NK-92 treated with Interleukin-12 subunit alpha and Interleukin-12 subunit beta, amount 100 ng/mL, for 24 hours (cell line): Measurements from ENCODE around the gene CEP164.
"Not testable (repeated sequence)": the region's sequence is repeated elsewhere in the genome, so short reads cannot be mapped to it uniquely, and the experiment has no call there.

Experiments
- DNase-seq: peaks from one replicate; lab custom pipeline; 2025; lab: John Stamatoyannopoulos, UW

The CEP164 gene

DNA sequence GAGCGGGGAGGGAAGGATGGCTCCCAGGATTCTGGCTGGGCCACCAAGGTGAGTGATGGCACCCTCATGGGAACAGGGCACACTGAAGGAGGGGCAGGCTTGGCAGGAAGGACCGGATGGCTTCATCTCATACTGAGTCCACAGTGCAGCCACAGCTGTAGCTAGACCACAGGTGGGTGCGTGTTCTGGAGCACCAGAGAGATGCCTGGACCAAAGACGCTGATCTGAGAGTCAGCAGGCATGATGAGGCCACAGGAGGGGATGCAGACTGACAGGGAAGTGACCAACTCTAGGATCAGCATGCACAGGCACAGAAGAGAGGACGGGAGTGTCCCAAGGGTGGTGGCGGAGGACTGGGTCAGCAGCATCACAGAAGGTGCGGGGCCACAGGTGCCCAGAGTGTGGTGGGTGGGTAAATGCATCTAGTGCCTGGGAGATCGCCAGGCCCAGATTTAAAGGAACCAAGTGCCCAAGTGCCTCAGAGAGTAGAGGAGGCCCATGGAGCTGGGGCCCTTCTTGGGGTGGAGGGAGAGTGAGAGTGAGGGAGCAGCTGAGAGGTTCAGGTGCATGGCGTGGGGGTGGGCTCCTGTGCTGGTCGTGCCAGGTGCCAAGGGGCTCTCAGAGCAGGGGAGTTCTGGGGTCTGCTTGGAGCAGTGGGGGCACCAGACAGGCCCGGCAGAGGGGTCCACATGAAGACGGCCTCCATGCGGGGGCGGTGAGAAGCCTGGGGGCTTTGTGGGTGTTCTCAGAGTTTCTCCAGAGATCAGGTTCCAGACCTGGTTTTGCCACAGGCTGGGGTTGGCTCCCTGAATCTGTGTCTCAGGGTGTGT lies 113.7 kb downstream of the CEP164 start:
- DNase-seq = no peak

DNA sequence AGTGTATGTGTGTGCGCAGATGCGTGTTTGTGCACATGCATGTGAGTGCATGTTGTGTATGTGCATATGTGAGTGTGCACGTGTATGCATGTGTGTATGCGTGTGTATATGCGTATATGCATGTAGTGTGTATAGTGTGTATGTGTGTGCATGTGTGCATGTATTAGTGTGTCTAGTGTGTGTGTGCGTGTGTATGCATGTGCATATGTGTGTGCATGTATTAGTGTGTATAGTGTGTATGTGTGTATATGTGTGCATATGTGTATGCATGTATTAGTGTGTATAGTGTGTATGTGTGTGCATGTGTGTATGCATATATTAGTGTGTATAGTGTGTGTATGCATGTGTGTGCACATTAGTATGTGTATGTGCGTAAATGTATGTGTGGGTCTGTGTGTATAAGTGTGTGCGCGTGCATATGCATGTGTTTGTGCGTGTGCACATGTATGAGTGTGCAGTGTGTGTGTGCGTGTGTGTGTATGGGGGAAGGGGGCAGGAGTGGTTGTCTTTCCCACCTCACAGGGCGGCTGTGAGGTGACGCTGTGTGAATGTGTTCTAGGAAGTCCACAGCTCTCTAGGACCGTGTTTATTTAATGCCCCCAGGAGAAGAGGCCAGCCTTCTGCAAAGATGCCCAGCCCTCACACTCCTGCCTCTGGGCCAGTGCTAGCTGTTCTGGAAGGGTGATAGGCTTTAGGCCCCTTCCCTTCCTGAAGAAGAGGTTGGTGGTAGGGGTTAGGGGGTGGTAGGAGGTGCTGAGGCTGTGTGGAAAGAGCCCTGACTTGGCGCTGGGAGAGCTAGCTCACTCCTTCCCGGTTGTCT lies 114.6 kb downstream of the CEP164 start:
- DNase-seq = no peak

DNA sequence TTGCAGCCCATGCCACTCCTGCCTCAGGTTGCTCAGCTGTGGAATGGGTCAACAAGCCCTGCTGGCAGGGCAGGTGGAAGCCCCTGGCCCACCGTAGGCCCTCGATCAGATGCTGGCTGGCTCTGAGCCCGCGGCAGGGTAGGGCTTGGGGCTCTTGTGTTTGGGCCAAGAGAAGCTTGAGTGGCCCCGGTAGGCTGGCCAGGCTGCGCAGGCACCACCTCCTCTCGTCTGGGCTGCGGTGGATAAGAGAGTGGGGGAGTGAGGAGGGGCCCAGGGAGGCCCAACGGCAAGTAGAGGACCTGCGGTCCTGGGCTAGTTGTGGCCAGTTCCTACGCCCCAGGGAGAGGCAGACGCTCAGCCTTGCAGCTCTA lies 115.2 kb downstream of the CEP164 start:
- no peak for DNase-seq

DNA sequence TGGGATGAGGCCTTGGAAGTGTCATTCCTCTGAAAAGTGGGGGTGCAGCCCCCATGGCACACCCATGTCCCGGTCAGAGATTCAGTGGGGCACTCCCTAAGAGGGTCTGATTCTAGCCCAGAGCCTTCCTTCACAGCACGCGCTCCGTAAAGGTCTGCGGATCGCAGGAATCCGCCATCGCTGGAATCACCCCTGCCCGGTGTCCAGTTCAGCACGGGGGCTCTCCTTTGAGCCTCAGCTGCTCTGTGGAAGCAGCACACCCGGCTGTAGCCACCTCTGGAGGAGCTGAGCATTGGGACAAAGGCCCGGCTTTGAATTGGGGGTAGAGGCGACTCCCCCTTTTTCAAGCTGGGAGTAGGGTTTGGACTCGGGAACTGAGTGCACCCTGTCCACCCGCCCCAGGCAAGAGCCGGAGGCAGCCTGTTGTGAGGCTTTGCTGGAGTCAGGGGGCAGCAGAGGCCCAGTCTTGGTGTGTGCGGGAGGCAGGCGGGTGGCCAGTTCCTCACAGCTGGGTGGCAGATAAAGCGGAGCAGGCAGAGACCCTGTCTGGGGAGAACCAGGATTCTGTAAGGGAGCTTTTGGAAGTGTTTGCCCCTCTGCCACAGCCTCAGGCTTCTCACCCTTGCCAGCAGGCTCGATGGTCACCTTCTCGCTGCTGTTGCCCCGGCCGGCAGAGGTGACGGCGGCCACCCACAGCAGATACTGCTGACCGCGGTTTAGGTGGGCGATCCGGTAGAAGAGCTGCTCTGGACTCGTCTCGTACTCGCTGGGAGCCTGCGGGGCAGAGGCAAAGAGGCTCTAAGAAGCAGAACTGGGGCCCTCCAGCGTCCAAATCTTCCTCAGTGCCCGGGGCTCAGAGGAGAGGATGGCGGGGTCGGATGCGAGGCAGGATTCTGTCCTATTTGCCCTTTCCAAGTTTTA lies 115.9 kb downstream of the CEP164 start:
- DNase-seq = no peak

DNA sequence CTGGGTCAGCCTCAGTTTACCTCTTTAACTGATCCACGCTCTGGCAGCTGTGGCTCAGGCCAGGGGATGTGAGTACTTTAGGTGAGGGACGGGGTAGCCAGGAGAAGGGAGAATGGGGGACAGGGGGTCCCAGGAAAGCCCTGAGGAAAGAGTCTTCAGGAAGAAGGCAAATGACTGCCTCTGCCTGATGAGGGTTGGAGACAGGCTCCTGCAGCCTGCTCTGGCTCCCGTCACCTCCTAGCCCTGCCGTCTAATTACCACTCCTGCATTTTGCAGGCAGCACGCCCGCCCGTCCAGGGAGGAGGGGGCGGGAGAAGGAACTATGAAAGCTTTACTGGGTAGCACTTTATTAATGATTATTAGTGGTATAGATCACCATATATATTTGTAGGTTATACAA lies 116.6 kb downstream of the CEP164 start:
- DNase-seq = no peak

DNA sequence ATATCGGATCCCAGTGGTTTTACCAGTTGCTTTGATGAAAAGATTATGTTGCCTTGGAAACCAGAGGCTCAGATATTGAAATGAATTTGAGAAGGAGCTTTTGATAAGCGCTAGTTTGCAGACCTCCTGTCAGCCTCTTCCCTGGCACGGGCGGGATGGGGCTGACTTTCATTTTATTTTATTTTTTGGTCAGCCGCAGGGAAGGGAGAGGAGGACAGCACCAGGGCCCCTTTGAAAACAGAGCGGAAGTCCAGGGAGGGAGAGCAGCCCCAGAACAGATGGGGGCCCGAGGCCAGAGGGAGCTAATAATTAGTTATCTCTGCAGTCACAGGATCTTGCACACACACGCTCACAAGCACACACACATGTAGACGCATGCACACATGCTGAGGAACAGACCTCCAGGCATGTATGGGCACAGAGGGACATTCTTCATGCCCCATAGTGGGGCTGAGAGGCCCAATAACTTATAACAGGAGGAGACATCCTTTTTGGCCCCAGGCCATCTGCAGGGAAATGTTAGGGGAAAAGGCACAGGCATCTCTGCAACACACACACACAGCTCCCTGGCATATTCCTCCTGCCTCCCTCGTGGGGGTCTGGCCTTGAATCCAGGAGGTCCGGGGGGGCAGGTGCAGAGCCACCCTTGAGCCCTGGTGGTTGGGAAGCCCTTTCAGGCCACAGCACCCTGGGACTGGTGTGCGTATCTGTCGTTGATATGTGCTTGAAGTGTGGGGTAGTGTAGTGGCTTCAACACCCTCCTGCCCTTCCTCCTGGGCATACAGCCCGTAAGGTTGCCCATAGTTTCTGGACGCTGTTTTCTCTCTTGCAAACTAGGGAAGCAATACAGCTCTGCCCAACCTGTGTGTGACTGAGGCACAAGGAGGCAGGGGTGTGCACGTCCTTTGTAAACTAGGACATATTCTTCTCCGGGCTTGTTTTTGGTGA lies 117.3 kb downstream of the CEP164 start:
- no peak for DNase-seq

DNA sequence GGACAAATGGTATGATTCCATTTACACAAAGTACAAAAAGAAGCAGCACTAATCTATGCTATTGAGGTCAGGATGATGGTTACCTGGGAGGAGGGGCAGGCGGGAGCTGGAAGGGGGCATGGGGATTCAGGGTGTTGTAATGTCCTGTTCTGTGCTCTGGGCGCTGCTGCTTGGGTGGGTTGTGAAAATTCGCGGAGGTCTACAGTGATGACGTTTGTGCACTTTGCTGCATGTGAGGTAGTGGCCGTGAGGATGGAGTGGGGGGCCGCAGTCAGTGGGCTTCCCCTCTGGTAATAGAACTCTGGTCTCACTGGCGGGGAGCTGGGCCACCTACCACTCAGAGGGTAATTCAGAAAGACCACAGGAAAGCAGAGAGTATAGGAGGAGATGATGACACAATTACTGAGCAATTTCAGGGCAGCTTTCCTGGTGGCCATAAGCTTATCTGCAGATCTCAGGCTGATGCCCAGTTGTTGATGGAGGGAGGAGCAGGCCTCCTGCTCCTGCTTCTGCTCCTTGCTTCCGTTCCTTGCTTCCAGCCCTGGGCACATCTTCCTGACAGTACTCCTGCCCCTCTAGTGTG lies 121.5 kb downstream of the CEP164 start:
- DNase-seq = no peak

DNA sequence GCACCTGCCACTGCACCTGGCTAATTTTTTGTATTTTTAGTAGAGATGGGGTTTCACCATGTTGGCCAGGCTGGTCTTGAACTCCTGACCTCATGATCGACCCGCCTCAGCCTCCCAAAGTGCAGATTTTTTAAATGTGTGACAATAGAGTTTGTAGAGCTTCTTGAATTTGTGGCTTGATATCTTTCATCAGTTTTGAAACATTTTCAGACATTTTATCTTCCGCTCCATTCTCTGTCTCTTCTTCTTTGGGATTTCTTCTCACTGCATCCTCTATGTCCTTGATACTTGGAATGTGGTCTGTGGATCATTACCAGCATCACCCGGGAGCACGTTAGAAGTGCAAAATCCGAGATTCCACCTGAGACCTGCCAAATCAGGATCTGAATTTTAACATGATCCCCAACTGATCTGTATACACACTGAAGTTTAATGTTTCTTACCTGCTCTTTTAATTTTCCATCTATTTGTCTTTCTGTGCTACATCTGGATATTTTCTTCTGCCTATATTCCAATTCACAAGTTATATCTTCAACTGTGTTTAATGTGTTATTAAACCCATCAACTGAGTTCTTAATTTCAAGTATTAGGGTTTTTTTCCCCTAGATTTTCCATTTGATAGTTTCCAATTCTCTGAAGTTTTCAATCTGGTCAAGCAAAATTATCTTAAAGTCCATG lies 126.4 kb downstream of the CEP164 start:
- no peak for DNase-seq

DNA sequence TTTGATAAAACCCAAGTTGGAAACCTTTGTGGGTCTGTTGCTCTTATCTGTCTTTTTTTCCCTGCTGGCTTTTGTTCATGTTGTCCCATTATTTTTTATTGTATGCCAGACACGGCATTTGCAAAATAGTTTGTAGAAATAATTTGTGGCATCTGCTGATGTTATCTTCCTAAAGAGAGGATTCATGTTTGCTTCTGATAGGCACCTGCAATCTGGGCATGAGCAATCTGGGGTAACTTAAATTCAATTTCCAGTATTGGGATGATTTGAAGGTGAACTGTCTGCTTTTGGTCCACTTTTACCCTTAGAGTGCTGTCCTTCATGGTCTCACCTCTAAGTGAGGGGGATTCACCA lies 126.9 kb downstream of the CEP164 start:
- DNase-seq = no peak

DNA sequence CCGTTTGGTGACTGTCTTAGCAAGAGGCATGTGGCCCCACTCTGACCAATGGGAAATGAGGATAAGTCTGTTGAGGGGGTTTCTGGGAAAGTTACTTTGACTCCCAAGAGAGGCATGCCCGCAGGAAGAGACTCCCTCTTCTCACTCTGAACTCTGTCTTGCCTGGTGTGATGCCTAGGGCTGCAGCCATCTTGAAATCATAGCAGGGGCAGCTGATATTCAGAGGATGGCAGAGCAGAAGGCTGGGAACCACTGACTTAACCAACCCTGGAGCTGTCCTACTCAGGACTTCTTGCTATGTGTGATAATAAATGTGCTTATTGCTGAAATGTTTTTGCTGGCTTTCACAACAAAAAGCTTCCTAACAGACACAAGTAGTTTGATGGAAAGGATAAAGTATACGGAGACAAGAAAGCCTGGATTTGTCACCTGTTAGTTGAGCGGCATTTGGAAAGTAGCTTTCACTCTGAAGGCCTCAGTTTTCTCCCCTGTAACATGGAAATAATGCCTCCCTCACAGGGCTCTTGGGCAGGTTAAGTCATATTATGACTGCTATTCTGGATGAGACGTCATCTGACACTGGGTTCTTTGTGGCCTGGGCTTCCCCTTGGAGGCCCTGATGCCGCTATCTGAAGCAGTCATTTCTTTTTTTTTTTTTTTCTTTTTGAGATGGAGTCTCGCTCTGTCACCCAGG lies 128.5 kb downstream of the CEP164 start:
- DNase-seq = no peak

DNA sequence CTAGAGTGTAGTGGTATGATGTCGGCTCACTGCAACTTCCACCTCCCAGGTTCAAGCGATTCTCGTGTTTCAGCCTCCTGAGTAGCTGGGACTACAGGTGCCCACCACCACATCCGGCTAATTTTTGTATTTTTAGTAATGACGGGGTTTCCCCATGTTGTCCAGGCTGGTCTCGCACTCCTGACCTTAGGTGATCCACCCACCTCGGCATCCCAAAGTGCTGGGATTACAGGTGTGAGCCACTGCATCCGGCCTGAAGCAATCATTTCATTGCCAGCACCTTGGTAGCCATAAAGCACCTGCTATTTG lies 129.0 kb downstream of the CEP164 start:
- DNase-seq = not testable (repeated sequence)

DNA sequence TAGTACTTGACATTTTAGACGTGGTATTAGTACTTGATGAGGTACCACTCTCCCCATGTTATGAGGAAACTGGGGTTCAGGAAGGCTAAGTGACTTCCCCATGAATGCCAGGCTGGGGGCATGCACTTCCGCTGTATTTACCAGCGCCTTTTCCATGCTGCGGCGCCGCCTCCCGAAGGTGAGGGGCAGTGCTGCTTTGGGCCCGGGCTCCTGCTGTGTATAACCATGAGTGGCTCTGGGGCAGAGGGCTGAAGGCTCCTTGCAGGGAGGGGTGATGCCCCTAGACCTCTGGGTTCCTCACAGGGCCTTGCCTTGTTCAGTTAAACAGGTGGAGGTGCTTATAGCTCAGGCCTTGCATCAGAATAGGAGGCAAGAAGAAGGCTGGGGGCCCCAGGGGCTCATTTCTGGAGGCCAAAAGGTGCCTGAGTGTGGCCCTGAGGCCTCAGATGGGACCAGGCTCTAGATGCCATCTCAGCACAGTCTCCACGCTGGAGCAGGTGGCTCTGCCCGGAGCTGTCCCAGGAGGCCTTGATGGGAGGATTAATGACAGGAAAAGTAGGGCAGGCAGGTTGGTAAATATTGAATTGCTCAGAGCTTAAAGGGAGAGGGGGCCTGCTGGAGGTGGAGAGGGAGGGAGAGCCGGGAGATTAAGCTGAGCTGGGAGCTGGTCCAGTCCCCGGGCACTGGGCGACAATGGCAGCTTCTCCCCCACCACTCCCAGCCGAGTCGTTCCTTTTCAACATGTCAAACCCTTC lies 129.6 kb downstream of the CEP164 start:
- DNase-seq = no peak

DNA sequence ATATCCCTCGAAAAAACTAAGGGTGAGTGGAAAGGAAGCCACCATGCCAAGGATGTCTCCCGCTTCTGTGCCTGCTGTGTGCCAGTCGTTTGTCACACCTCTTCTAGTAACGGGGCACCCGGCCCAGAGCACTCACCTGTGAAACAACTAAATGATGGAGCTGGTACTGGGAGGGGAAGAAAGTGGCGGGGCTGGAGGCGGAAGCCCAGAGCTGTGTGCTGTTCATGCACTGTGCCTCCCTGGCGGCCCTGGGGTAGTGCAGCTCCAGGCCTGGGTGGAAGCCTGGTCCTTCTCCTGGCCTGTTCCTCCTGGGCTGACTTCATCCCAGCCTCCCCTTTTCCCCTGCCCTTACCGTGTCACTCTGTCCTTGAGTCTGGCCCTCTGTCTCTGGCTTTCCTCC lies 130.2 kb downstream of the CEP164 start:
- no peak for DNase-seq

DNA sequence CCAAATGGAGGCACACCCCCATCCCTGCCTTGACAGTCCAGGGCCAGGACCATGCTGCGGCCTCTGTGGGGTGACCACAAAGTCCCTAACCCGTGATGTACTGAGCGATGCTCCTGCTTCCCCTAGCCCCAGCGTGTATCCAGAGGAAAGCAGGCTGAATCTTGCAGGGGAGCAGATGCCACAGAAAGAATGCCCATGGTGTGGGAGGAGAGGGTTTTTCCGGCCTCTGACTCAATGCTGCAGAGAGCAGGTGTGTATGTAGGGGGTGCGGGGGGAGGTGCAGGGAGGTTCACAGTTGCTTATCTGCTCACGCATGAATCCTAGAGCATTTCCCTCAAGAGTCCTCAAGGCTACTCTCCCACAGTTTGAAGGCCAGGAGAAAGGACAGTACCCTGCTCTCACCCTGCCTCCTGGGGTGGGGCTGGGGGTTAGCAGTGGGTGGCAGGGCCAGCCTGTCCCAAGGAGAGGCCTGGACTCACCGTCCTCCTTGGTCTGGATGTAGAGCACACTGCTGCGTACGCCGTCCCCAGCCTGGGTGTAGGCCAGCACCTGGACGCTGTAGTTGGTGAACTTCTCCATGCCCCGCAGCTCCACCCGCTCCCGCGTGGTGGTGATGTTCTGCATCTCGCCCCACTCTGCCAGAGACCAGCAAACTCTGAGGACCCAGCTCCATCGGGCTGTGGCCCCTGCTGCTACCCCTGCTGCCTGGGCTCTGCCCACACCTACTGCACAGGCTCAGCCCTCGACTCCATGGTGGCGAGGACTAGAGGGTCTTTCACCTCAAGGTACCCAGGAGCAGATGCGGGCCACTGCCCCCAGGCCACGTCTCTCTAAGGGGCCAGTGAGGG lies 130.8 kb downstream of the CEP164 start:
- no peak for DNase-seq

DNA sequence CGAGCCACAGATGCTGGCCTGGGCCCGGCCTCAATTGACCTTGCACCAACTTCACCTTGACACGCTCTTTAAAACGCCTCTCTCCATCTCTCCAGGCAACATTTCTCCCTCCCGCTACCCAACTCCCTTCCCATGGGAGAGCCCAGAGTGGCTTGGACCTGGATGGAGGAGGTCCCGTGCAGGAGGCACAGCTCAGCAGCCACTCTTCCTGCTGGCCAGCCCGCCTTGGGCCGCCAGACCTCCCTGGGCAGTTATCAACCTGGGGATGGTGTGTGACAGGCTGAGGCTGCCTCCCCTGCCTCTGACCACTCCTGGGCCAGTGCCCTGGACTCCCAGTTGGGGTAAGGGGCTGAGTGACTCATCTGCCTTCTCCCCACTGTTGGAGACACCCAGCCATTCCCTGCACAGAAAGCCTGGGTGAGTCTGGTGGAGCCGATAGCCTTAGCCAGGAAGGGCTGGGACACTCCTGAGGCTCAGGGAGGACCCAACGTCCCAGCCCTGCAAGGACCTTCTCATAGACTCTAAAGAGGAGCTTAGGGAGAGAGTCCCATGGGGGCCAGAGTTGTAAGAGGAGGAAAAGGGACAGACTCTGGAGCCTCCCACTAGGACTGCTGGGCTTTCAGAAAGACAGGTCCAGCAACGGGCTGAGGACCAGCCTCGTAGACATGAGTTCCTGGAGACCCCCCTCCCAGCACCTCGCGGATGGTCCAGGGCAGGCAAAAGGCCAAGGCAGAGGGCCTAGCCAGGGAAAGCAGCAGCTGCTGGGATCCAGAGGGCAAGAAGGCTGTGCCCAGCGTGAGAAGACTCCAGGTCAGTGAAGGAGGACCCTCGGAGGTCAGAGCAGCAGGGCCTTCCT lies 131.7 kb downstream of the CEP164 start:
- no peak for DNase-seq

DNA sequence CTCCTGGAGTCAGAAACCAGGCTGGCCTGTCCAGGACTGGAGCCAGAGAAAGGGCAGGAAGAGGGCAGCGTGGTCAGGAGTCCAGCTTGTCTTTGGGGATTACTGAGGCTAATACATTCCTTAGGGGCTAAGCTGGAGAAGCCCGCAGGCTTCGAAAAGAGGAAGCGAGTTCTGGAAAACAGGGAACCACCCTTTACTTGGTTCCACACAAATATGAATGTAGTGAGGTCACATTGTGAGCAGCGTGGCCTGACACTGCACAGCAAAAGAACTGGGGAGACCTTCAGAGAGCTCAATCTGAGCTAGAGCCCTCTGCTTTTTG lies 132.3 kb downstream of the CEP164 start:
- no peak for DNase-seq

DNA sequence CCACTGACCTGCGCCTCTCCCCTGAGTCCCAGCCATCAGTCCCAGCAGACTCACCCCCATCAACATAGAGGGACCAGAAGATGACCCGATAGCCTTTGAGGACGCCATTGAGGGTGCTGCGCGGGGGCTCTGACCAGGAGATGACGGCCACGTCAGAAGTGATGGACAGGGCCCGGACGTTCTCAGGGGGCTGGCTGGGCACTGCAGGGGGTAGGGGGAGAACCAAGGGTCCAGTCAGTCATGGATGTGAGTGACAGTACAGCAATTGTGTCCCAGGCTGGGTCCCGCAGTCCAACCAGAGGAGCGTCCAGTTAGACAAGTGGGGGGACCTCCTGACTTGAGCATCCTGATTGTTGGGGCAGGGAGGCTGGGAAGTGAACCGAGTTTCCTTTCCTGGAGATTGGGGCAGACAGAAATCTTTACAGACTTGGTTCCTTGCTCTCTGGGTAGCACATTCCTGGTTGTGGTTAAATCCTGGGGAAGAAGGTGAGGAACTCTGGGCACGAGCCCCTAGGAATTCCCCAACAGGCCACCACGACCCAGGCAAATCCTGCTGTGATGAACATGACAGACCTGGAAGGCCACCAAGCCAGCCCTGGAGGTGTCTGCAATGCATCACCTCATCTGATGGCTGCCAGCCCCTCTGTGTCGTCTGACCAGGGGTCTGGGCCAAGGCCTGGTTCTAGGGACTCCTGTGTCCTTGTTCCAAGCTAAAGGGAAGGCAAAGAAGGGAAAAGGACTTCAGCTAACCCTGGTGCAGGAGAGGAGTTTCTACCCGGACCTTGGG lies 133.9 kb downstream of the CEP164 start:
- no peak for DNase-seq
